H1 (cell line): ENCODE measurements around the gene CFAP161. TPM values are rescaled to one million over a fixed set of nuclear protein-coding genes. Genes with fewer than 3 reads are reported as not detected.

Experiments used
- CTCF ChIA-PET: fragments of 300-600 bp; sonication (Branson Sonifier 250); formaldehyde crosslinking; loops from one replicate; lab custom pipeline; 2021; ENCODE audit not compliant: partially characterized antibody; lab: Charles Lee
- POLR2A ChIA-PET: fragments of 300-600 bp; sonication (Branson Sonifier 250); formaldehyde crosslinking; loops from one replicate; lab custom pipeline; 2021; ENCODE audit warnings: inconsistent platforms; ENCODE audit not compliant: partially characterized antibody; lab: Charles Lee
- DNase-seq, 2 experiments: peaks; one replicate each; pipeline versions ENCODE4 v3.0.0 to v3.0.0-alpha.2; 2010 to 2022; ENCODE audit warnings: low spot score in 2 of 2, low read depth in 1 of 2, mixed read lengths in 1 of 2
- FAIRE-seq: peaks from 2 replicates; lab custom pipeline; 2011; peaks lifted over from hg19 to GRCh38; lab: Jason Lieb, UNC
- H2AFZ ChIP-seq: 2 replicates; pipeline ENCODE4 v1.8.1; 2012; ENCODE audit warnings: low read length, inconsistent platforms
- H2AK5ac ChIP-seq: 2 replicates; pipeline ENCODE4 v1.6.1; 2013; ENCODE audit warnings: low read depth, low read length
- H2BK120ac ChIP-seq: replicated peaks from 2 replicates; pipeline ENCODE3; 2013; ENCODE audit warnings: low read depth, low read length, inconsistent platforms
- H2BK12ac ChIP-seq: 2 replicates; pipeline ENCODE4 v1.6.1; 2013; ENCODE audit warnings: low read depth, low read length
- H2BK15ac ChIP-seq: 2 replicates; pipeline ENCODE4 v1.6.1; 2013; ENCODE audit warnings: low read length
- H2BK20ac ChIP-seq: 2 replicates; pipeline ENCODE4 v1.6.1; 2013; ENCODE audit warnings: low read length
- H2BK5ac ChIP-seq: 2 replicates; pipeline ENCODE4 v1.6.1; 2013; ENCODE audit warnings: low read depth, low read length
- H3K14ac ChIP-seq: 2 replicates; pipeline ENCODE4 v1.6.1; 2013; ENCODE audit warnings: inconsistent platforms; ENCODE audit not compliant: insufficient read length
- H3K18ac ChIP-seq: 2 replicates; pipeline ENCODE4 v1.6.1; 2013; ENCODE audit warnings: low read length; ENCODE audit errors: extremely low read depth
- H3K23ac ChIP-seq: 2 replicates; pipeline ENCODE4 v1.6.1; 2013; ENCODE audit warnings: inconsistent platforms; ENCODE audit not compliant: insufficient read length
- H3K23me2 ChIP-seq: 2 replicates; pipeline ENCODE4 v1.6.1; 2013; ENCODE audit warnings: low read depth, low read length
- H3K27ac ChIP-seq: 2 replicates; pipeline ENCODE4 v1.6.1; 2011; ENCODE audit warnings: low read depth, low read length, inconsistent platforms
- H3K27me3 ChIP-seq, 4 experiments: replicated peaks in 1 of 4; 1 replicate in 1 of 4; 2 replicates in 3 of 4; pipeline versions ENCODE4 v1.6.1 to v1.8.1; 2011 to 2013; ENCODE audit warnings: low read length in 3 of 4, mild to moderate bottlenecking in 3 of 4, inconsistent platforms in 2 of 4, mixed read lengths in 2 of 4, moderate library complexity in 1 of 4; ENCODE audit not compliant: control insufficient read depth in 3 of 4, insufficient read depth in 3 of 4; ENCODE audit errors: extremely low read depth in 1 of 4
- H3K36me3 ChIP-seq, 4 experiments: 2 replicates each; pipeline versions ENCODE4 v1.6.1 to v1.8.1; 2011 to 2013; ENCODE audit warnings: mild to moderate bottlenecking in 4 of 4, low read length in 3 of 4, moderate library complexity in 2 of 4, control low read depth in 1 of 4, inconsistent platforms in 1 of 4; ENCODE audit not compliant: insufficient read depth in 4 of 4, control insufficient read depth in 2 of 4
- H3K4ac ChIP-seq: replicated peaks from 2 replicates; pipeline ENCODE3; 2013; ENCODE audit warnings: low read length, low read depth, mixed read lengths, inconsistent platforms; ENCODE audit not compliant: insufficient read length
- H3K4me1 ChIP-seq, 4 experiments: replicated peaks in 1 of 4; 1 replicate in 1 of 4; 2 replicates in 3 of 4; pipeline versions ENCODE4 v1.6.1 to v1.8.1; 2011 to 2013; ENCODE audit warnings: low read length in 3 of 4, inconsistent platforms in 2 of 4, mixed read lengths in 1 of 4; ENCODE audit not compliant: insufficient read depth in 4 of 4, control insufficient read depth in 3 of 4
- H3K4me2 ChIP-seq, 2 experiments: 2 replicates each; pipeline versions ENCODE4 v1.6.1 to v1.8.1; 2011 to 2013; ENCODE audit warnings: low read depth in 2 of 2, low read length in 2 of 2, control low read depth in 1 of 2, inconsistent platforms in 1 of 2, mild to moderate bottlenecking in 1 of 2; ENCODE audit not compliant: insufficient read depth in 1 of 2
- H3K4me3 ChIP-seq, 4 experiments: fragments of 200-600, 300-600 bp in 1 of 4; sonication (generic), shearing (Covaris generic), sonication (Bioruptor Twin) in 1 of 4; 2 replicates each; pipeline versions ENCODE4 v1.5.1 to v1.8.1; 2011 to 2016; ENCODE audit warnings: low read length in 4 of 4, low read depth in 3 of 4, control low read depth in 2 of 4, inconsistent platforms in 2 of 4, mild to moderate bottlenecking in 2 of 4, mixed read lengths in 1 of 4, moderate library complexity in 1 of 4; ENCODE audit not compliant: insufficient read depth in 2 of 4; ENCODE audit errors: extremely low read depth in 1 of 4
- H3K56ac ChIP-seq: replicated peaks from 2 replicates; pipeline ENCODE3; 2013; ENCODE audit warnings: low read depth, mild to moderate bottlenecking, mixed read lengths, low read length, inconsistent platforms; ENCODE audit not compliant: insufficient read length
- H3K79me1 ChIP-seq: 2 replicates; pipeline ENCODE4 v1.6.1; 2013; ENCODE audit warnings: low read depth, low read length, control low read depth
- H3K79me2 ChIP-seq, 2 experiments: 2 replicates each; pipeline versions ENCODE4 v1.6.1 to v1.8.1; 2012 to 2013; ENCODE audit warnings: low read length in 2 of 2, mild to moderate bottlenecking in 2 of 2, inconsistent platforms in 1 of 2; ENCODE audit not compliant: insufficient read depth in 2 of 2, control insufficient read depth in 1 of 2
- H3K9ac ChIP-seq, 4 experiments: replicated peaks in 1 of 4; 1 replicate in 1 of 4; 2 replicates in 3 of 4; pipeline versions ENCODE4 v1.6.1 to v1.8.1; 2011 to 2013; ENCODE audit warnings: low read depth in 3 of 4, low read length in 3 of 4, control low read depth in 2 of 4, mild to moderate bottlenecking in 2 of 4, moderate library complexity in 2 of 4, inconsistent platforms in 1 of 4; ENCODE audit errors: extremely low read depth in 1 of 4
- H3K9me3 ChIP-seq, 2 experiments: 2 replicates each; pipeline versions ENCODE4 v1.6.1 to v1.8.1; 2012 to 2013; ENCODE audit warnings: mild to moderate bottlenecking in 2 of 2, moderate library complexity in 2 of 2, control low read depth in 1 of 2, inconsistent platforms in 1 of 2, low read depth in 1 of 2, low read length in 1 of 2, mixed read lengths in 1 of 2; ENCODE audit not compliant: insufficient read depth in 2 of 2
- H4K20me1 ChIP-seq, 2 experiments: replicated peaks in 1 of 2; 2 replicates each; pipeline versions ENCODE3 to v1.8.1; 2011 to 2013; ENCODE audit warnings: inconsistent platforms in 2 of 2, low read length in 2 of 2, mild to moderate bottlenecking in 1 of 2; ENCODE audit not compliant: insufficient read depth in 2 of 2, control insufficient read depth in 1 of 2
- H4K5ac ChIP-seq: 2 replicates; pipeline ENCODE4 v1.6.1; 2013; ENCODE audit warnings: low read length, low read depth, mixed read lengths, inconsistent platforms; ENCODE audit not compliant: insufficient read length
- H4K8ac ChIP-seq: 2 replicates; pipeline ENCODE4 v1.8.0; 2013; ENCODE audit warnings: mild to moderate bottlenecking, moderate library complexity, low read length, inconsistent platforms; ENCODE audit not compliant: insufficient read depth; ENCODE audit errors: extremely low read depth
- H4K91ac ChIP-seq: replicated peaks from 2 replicates; pipeline ENCODE3; 2013; ENCODE audit warnings: low read length, mixed read lengths, inconsistent platforms; ENCODE audit not compliant: insufficient read length
- BRCA1 ChIP-seq: IDR thresholded peaks from 2 replicates; pipeline ENCODE4 v1.6.1; 2012; ENCODE audit warnings: low read depth, low read length, improper control_type of control experiment
- E2F6 ChIP-seq: IDR thresholded peaks from 2 replicates; pipeline ENCODE4 v1.6.1; 2012; ENCODE audit warnings: inconsistent platforms
- KDM4A ChIP-seq: IDR thresholded peaks from one replicate; pipeline ENCODE4 v1.7.1; 2012; ENCODE audit warnings: low read depth, mild to moderate bottlenecking, moderate library complexity, low read length, inconsistent platforms; ENCODE audit not compliant: severe bottlenecking
- KDM5A ChIP-seq: fragments of 200-600 bp; IDR thresholded peaks from 2 replicates; pipeline ENCODE4 v1.7.1; 2012; ENCODE audit warnings: mild to moderate bottlenecking, low read length, inconsistent platforms, mixed read lengths
- POU5F1 ChIP-seq: IDR thresholded peaks from 2 replicates; pipeline ENCODE4 v1.6.1; 2011; ENCODE audit warnings: low read depth, mild to moderate bottlenecking, low read length, moderate library complexity
- SIX5 ChIP-seq: IDR thresholded peaks from 2 replicates; pipeline ENCODE4 v1.6.1; 2011; ENCODE audit warnings: mild to moderate bottlenecking, low read depth, low read length
- ZNF274 ChIP-seq: IDR thresholded peaks from 2 replicates; pipeline ENCODE4 v1.7.0; 2012; ENCODE audit warnings: low read length, borderline replicate concordance; ENCODE audit errors: extremely low read depth
- WGBS, 2 experiments: shearing (Covaris generic) in 1 of 2; methylation state at CpG; one replicate each; pipeline versions ENCODE4 v1.1.6 to v1.1.7; 2013 to 2015; ENCODE audit warnings: low lambda C conversion rate in 2 of 2, mixed read lengths in 2 of 2, inconsistent platforms in 1 of 2, low coverage in 1 of 2, missing lambda C conversion rate in 1 of 2; ENCODE audit not compliant: insufficient replicate concordance in 2 of 2, insufficient coverage in 1 of 2, insufficient read length in 1 of 2; ENCODE audit errors: extremely low coverage in 1 of 2, missing lambda C conversion rate in 1 of 2; 5-methylcytosine and 5-hydroxymethylcytosine counted together
- polyA plus RNA-seq, 7 experiments: library from polyadenylated mRNA; depleted of rRNA in 3 of 7; stranded (reverse) in 5 of 7; unstranded in 2 of 7; fragments of >200 nt in 5 of 7; fragments of 200-250 nt in 2 of 7; gene quantifications; 1 replicate in 5 of 7; 2 replicates in 1 of 7; 4 replicates in 1 of 7; pipeline versions ENCODE4 v1.2.1 to v1.2.3, GENCODE V29; 2011 to 2013; ENCODE audit warnings: missing spikeins in 2 of 7, mixed read lengths in 2 of 7
- total RNA-seq: library from RNA; stranded (reverse); fragmentation: NEBNext Ultra II Directional; extraction: Animal tissue kit (Norgen Biotek cat#: 25700); gene quantifications from 2 replicates; pipeline ENCODE4 v1.2.1, GENCODE V29; 2021
- TF ChIP-seq, protein P1 (sequence below): IDR thresholded peaks from 2 replicates; pipeline ENCODE4 v1.6.1; 2012; ENCODE audit warnings: inconsistent platforms

CFAP161 gene
- total and polyA plus RNA-seq, 2 of the 8 experiments (the other 6 are each of a cell fraction or from before 2014, with no cell fraction given) = 0.05 TPM; not detected in 1

DNA sequence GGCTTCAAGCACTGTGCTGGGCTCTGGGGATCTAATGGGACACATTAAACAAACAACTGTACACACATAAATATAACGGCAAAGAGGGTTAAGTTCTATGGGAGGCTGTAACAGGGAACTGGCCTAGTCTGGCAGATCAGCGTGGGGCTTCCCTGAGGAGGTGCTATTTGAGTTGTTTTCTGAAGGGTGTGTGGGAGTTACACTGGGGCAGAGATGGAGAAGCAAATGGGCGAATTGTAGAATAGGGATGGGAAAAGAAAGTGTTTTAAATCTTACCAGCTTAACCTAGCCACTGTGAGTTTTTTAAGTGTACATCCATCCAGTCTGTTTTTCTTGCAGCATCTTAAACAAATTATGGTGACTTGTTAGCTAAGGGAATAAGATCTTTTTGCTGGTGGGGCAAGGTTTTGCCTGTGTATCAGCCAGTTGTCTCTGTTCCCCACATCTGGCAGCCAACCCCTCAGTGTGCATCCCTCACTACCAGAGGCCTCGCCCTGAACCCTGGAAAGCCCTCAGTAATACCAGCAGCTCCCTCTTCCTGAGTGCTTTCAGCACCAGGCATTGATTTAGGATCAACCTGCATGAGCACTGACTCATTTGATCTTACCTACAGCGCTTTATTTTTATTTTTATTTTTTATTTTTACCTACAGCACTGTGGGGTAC, 51.7 kb downstream of the CFAP161 start:
- no peak overlapping the region for H3K23ac ChIP-seq
- no peak overlapping the region for H4K8ac ChIP-seq
- CTCF ChIA-PET = interaction anchor here (0.7 to 1.9 kb wide), 6 partner anchors 10 to 214 kb away, joined by 3 to 6 read pairs (median 4); no protein-coding TSS in a partner anchor
- H2BK5ac ChIP-seq = no peak overlapping the region
- 84% methylated on average over 5 of the region's 5 CpGs; no CpG with 5 or more reads in 1 of the 2 experiments for WGBS, 2 experiments
- no peak overlapping the region for H3K4me2 ChIP-seq
- H3K9ac ChIP-seq = no peak overlapping the region
- H4K5ac ChIP-seq = no peak overlapping the region
- no peaks in the 10 kb centered on the region for H3K23me2 ChIP-seq
- no peak overlapping the region for H2AK5ac ChIP-seq
- TF ChIP-seq ZNF274 = no peak
- TF ChIP-seq KDM5A = no peak
- no peak for TF ChIP-seq E2F6
- TF ChIP-seq SIX5 = no peak
- TF ChIP-seq, protein P1, sequence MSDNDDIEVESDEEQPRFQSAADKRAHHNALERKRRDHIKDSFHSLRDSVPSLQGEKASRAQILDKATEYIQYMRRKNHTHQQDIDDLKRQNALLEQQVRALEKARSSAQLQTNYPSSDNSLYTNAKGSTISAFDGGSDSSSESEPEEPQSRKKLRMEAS = no peak
- no peak for TF ChIP-seq POU5F1
- TF ChIP-seq BRCA1 = no peak
- no peak for TF ChIP-seq KDM4A
- H2BK120ac ChIP-seq = no peak overlapping the region
- no peak overlapping the region for H3K27ac ChIP-seq
- no peaks in the 10 kb centered on the region for H3K9me3 ChIP-seq
- no peak overlapping the region for H3K4me3 ChIP-seq
- no peaks in the 10 kb centered on the region for H3K79me2 ChIP-seq
- no peak overlapping the region for H3K56ac ChIP-seq
- no peaks in the 10 kb centered on the region; a peak in 1 of 7 replicates for H3K4me1 ChIP-seq
- no peak overlapping the region for H2BK12ac ChIP-seq
- no peaks in the 10 kb centered on the region for H3K36me3 ChIP-seq
- H3K14ac ChIP-seq = no peak overlapping the region
- DNase-seq = peak in 1 of 2 experiments; percentile 17
- H2AFZ ChIP-seq = no peak overlapping the region
- no peaks in the 10 kb centered on the region for H3K79me1 ChIP-seq
- no peak overlapping the region for H2BK20ac ChIP-seq
- H4K91ac ChIP-seq = no peak overlapping the region
- FAIRE-seq = no peak
- H3K18ac ChIP-seq = no peak overlapping the region
- H3K27me3 ChIP-seq = no peaks in the 10 kb centered on the region; a peak in 1 of 7 replicates
- H2BK15ac ChIP-seq = no peak overlapping the region
- H4K20me1 ChIP-seq = no peaks in the 10 kb centered on the region
- POLR2A ChIA-PET = no interaction called here
- no peak overlapping the region for H3K4ac ChIP-seq
